ENCODE results near the gene BCL6.
A peak's percentile ranks its signal among the peaks of the same experiment; 100 is the strongest.

The BCL6 gene

DNA sequence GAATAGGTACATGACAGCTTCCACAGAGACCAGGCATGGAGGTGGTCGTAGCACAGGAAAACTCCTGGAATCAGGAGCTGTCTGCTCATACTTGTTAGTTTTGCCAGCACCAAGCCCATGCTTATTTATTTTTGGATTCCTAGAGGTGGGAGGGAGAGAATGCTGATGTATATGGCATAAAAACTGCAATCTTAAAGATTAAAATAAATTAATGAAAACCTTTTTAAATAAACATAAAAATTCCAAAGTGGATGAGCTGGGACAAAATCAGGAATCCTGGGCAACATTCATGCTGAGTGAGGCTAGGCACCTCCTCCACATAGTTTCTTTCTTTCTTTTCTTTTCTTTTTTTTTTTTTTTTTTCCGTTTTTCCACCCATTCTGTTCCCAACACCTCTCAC lies 14.3 kb upstream of the BCL6 start:
- no peak for DNase-seq

DNA sequence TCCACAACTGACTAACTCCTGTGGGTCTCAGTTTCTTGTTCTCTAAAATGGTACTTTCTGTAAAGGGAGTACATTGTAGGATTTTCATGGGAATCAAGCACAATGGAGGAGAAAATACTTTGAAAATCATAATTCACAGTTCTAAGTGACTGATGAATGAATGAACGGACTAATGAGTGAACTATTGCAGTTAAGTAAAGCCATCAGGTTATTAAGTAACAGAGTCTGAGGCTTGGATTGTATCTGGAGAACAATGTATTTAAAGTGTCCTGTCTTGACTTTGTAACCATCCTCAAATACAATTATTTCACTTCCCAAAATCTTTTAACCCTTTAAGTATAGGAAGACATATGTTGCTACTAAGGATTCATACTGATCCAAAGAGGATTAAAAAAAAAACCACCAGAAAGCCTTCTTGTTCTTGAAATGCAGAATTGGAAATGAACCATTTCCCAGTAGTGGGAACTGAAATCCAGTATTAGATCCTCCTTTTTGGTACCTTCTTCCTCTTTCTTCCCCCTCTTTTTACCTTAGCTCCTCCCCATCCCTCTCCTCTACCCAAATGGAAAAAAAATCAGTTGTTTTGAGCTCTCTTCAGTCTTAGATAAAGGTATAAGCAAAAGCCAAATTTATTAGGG lies 13.2 kb upstream of the BCL6 start:
- peak in 1 of 2 donors; percentile 40 for DNase-seq

DNA sequence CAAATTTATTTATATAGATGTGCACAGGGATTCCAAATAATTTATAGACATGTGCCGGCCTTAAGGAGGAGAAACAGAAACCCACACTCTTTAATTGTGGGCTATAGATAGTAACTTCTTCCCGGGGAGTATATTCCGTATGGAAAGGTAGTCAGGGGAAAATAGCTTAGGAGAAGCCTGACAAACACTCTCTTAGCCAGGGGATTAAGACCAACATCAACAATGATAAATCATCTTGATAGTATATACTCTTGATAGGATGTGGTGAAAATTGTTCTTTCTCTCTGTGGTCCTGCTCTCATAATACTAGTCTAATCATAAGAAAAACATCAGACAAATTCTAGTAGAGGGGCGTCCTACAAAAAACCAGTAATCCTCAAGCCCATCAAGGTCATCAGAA lies 8.2 kb upstream of the BCL6 start:
- DNase-seq = no peak

DNA sequence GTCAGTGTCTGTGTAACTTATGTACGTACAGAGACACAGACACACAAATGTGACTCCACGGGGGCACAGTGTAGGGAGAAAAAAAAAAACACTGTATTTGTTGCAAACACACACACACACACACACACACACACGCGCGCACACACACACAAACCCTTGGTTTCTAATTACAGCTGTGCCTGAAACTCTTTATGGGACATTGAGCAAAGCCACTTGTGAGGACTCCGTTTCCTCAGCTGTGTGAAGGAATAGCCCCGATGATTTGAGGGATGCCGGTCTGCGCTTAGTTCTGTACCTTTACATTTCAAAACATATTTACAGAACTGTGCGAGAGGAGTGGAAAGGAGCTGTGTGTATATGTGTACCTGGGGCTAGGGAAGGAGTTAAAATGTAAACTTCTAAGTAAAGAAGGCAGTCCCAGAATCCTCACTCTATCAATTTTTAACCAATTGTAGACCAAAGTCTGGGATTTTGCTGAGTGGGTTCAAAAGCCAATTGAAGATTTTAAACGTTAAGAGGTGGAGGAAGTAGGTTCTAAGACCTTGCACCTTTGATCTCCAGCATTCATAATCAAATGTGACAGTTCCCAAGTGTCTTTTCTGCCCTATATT lies 5.3 kb upstream of the BCL6 start:
- no peak for DNase-seq

DNA sequence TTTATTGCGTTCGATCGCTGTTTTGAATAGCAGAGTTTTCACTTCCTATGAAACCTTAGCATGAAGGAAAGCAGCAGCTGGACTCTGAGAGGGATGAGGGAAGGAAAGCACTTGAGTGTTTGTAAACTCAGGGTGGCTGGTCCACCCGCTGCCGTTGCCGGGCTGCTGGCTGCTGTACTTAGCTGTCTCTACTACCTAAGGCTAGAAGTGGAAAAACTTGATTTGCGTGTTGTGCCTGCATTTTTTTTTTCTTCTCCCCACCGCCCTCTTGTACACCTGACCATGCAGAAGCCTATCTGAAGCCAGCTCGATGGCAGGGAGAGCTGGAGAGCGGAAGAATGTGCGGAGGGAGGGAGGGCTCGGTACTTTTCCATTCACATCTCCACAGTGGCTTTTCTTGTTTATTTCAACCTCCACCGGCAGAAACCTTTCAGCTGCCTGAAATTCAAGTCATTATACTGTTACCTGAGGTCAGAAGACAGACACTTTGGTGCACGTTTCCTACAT lies 4.8 kb upstream of the BCL6 start:
- no peak for DNase-seq

DNA sequence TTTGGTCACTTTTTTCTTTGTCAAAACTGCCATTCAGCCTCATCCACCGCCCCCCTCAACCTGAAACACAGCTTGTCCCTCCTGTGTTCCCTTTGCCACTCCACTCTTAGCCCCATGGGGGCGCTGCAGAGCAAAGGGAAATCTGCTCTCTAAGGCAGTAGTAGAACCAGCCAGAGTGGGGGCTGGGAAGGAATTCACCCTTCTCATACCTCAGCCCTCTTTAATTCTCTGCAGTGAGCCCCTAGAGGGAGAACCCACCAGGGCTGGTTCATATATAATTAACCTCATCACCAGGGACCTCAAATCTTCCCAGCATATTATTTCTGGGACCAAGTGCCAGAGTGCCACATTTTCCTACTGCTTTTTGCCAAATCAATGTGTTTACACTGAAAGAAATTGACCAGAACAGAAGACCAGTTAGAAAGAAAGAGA lies 2.8 kb upstream of the BCL6 start:
- peak; percentile 86 to 89 for DNase-seq

DNA sequence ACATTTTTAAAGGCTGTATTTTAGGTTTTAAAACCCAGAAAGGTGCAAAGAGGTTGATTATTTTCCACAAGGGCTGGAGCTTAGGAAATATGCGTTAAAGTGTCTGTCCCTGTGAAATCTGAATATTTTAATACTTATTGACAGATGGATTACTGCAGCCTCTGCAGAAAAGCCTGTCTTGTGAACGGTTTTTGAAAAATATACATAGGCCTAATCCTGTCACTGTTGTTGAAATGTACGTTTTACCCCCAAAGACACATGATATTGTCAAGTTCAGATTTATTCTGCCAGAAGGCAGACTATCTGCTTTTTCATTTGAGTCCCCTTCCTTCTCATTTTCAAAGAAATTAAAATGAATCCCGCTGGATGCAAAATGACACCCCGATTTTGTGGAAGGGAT lies 2.2 kb upstream of the BCL6 start:
- DNase-seq = peak in 1 of 2 donors; percentile 13

DNA sequence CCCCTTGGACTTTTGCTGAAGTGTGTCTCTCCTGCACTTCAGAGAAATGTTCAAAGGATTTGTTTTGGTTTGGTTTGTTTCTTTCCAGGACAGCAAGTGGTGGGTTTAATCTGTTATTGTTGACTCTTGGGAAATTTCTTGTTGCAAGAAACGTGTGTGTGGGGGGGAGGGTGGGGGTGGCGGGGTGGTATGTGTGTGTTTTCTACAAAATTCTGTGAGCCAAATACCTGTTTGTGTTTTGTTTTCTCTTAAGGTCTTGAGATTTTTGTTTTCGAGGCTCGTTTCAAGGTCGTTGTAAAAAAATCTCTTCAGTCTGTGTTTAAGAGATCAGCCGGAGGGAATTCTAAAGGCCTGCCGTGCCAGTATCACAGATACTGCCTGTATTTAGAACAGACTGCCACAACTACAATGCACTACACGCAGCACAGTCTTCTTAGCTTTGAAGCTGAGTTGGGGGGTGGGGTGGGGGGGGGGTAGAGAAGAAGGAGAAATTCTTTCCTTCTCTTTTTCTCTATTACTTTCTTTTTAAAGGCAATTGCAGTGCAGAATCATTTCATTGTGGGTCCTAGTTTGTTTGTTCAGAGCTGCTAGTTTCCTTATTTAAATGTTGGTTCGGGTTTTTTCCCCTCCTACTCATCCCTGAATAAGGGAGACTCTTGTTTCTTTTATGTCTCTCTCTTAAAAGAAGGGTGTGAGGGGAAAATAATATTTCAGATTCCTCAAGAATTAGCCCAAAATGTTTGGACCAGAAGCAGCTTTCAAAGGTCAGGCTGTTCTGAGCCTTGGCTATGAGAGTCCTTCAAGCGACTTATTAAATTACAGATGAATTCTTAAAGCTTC lies 1.4 kb upstream of the BCL6 start:
- peak; percentile 51 to 57 for DNase-seq

DNA sequence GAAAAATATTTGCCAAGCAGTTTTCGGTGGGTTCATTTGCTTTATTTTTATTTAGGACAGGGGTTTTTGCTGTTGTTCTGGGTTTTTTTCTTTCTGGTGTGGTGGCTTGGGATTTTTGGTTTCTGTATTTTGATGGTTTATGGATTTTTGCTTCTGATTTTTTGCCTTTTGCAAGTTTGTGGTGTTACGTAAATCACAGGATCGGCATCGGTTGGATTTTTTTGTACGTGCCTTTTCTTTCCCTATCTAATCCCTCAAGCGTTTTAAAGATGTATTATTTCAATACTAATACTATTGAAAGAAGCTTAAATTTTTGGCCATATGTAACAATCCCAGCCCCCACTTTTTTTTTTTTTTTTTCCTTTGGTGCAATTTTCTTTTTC lies 782 bp upstream of the BCL6 start:
- peak in 1 of 2 donors; percentile 19 for DNase-seq

DNA sequence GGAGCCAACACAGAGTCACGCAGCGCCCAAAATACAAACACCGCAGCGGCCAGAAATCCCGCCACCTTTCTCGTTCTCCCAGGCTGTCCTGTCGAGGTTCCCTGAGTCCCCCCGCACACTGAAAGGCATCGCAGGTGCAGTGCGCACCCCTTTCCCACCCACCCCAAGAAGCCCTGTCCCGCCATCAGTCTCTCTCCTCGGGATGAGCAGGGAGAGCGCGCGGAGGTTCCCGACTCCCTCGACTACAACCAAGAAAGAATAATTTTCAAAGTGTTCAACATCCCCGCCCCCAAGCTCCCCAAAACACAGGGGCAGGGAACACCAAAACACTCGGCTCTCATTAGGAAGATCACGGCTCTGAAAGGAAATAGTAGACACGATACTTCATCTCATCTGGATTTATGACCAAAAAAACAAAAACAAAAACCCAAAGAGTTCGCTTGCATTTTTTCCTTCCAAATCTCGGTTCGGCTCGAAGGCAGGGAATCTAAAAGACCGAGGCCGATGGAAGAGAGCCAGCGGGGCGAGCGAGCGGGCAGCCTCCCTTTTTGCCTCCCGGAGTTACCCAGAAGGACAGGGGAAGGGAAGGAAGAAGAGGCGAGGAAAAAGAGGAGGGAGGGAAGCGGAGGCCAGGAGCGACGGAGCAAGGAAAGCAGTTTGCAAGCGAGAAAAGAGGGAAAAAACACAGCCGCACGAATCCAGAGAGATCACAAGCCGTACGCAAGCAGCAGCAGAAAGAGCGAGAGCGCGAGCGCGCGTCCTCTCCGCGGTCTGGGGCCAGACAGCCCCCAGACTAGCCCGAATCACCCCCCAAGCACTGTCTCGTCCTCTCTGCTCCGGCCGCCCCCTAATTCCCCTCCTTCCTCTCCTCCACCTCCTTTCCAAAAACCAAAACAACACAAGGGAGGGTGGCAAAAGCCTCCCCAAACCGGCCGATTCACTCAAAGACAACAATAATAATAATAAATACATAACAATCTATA lies 808 bp downstream of the BCL6 start:
- DNase-seq = peak; percentile 63 to 69

DNA sequence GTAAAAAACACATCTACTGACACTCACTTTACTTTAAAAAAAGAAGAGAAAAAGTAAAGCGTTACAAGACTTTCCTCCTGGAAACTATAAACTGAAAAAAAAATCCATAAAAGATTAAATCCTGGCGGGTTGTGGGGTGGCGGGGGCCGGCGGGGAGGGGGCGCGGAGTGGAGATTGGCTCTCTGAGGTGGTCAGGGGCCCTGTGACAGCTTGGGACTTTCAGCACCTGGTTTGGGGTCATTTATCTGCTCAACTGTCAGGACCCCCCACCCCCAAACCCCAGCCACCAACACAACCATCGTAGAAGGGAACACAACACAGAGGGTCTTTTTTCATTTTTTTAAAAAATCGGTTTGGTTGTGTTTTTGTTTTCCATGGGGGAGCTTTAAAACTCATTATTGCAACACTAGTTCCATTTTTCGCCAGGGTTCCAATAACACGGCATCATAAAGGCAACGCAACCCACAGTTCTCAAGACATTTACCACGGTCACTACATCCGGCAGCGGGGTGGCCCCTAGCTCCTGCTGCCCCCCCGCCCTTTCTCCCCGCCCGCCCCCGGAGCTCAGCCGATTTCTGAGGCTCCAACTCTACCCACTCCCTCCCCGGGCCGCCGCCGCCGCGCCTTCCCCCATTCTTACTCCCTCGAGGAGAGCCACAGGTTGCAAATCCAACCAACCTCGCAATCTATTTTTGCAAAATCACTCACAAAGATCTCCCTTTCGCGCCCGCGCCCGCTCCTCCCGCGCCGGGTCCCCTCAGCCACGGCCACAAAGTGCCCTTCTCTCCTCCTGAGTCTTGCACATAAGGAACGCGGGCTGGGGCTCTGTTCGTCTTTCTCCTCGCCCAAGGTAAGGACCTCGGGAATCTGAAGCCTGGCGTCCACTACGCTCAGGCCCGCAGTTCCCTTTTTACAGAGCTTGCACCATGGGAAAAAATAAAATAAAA lies 1.8 kb downstream of the BCL6 start:
- peak; percentile 92 to 93 for DNase-seq

DNA sequence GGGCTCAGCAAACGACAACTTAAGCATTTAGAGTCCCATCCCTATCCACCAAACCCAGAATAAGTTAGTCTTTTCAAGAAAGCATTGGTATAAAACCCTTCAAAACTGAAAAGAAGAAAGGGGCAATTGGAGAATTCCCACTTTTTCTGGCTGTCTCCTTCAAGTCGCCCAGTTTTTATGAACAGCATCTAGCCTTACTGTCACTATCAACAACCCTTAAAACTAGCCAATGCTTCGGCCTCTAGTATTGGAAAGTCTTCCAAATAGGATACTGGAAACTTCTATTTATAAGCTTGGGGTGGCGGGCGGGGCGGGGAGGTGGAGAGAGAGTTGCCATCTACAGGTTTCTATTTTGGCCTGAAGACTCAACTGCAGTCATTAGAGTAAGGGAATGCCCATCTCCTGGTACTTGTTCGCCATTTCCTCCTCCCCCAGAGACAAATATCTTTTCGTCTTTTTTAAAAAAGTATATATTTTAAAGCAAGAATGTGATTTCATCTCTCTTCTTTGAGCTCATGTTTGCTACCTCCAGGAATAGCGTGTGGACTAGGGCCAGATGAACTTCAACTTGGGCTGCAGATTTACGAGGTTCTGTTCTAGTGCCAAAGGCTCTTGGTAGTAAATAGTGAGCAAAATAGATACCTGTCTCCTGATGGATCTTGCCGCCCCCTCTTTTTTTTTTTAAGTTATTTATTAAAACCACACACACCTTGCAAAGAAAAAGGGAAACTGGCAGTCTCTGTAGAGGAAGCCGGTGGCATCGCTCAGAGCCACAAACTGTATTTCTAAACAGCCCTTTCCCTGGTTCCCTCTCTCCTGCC lies 2.7 kb downstream of the BCL6 start:
- peak; percentile 49 to 57 for DNase-seq

DNA sequence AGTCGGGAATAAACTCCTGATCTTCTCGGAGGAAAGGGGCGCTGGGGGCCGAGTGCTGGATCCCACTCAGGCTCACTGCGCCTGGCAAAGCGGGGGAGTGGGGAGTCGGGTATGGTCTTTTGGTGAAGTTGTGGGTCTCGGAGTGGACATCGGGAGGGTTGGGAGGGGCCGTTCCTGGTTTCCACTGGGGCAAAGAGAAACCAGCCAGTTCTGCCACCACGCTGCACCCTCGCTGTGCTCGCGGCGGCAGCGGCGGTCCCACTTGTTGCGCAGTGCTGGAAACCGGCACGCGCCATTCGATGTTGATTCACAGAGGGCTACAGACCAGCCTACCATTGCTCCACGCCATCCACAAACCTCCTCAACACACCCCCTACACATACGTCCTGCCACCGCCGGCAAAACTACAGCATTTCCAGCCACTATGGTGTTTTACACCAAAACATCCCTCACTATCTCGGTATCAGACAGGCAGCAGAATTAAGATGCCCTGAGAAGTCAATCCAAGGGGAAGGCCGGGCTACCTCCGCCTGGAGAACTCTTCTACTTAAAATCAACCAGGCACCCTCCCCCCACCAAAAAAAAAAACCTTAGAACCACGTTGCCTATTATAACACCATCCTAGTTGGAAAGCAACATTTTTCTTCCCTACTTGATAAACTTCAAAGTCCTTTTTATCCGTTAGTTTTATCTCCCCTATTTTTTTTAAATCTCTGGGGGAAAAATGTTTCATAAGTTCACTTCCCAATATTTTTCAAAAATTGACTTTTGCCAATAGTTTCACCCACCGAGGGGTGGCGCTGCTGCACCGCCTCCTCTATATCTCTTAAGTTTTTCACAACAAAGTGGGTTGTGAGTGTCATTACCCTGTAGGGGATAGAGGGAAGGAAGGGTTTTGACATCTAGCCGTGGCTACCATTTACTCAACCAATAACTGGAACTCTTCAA lies 3.6 kb downstream of the BCL6 start:
- peak; percentile 96 for DNase-seq

DNA sequence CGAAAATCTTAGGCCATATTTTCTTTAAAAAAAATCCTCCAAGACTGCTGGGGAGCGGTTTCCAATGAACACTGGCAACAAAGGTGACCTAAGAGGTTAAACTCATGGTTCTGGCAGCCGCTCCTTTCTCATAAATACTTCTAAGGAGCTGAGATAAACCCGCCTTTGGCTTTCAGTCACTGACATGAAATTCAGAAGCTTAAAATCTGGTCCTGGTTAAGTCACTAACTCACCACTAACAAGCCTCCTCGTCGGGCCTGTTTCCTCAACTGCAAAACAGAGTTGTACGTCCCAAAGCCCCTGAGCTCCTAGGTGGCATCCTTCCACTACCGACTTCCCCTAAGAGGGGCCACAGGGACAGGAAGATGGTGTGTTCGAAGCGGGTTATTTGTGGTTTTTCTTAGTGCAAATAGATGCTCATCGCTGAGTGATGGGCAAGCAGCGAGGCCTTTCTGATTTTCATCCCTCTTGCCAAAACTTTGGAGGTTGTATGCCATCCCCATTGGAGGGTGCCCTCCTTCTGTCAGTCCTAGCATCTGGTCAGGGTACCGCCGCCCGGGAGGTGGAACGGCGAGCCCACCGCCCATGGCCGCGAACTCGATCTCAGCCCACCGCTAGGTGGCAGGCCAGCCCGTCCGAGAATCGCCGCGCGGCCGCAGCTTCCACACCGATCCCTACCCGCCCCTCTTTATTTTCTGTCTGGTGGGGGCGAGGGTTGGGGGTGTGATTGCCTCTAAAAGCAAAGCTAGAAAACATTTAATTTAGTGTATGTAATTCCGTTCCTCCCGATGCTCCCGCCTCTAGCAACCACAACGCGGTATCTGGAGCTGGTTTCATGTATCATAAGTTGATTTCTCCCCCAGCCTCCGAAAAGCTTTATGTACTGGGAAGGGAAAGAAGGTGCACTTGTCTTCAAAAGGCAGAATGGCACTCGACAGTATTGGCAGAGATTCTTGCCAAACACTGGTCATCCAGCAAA lies 4.6 kb downstream of the BCL6 start:
- peak; percentile 60 to 74 for DNase-seq

DNA sequence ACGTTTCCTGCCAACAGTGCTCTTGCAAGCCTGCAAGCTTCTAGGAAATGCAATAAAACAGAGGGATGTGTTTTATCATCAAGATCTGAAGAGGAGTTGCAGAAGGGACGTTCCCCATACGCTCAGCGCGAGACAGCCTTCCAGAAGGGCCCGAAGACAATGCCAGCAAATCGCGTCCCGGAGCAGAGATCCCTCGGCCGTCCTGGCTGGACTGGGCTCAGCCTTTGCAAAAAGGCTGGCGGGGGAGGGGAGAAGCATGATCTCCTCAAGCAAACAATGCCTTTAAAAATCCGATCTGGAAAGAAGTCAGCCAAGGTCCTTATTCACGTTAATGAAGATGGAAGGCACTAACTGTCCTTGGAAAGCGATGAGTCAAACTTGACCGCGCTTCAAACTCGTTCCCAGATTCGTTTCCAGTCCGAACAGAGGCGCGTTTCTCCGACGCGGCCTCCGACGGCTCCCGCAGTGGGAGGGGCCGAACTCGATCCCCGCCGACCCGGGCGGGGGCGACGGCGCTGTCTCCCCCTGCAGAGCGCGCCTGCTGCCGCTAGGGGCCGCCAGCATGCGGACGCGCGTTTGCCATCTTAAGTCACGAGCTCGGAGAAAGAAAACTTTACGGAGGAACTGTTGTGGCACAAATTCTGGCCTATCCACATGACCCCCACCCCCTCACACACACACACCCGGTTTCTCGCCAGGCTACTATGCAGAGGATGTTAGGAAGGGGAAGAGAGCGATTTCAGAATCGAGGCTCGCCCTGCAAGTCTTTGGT lies 5.5 kb downstream of the BCL6 start:
- DNase-seq = peak; percentile 98

DNA sequence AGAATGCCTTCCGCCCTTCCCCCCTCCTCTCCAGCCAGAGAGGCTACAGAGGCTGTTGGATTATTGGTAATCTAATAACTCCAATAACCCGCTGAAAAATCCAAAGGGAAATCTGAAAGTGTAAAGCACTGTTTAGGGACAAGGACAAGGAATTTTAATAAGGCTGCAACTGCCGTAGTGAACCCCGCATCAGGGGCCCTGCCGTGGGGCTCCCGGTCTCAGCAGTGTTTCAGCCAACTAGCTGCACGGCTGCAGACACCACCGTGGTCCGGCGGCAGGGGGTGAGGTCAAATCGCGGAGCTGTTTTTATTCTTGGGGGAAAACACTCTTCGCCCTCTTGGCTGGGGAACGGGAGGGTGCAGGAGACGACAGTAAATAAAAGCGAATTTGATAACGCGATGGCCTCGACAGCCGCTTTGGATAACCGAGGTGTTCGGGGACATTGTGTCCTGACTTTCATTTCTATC lies 6.1 kb downstream of the BCL6 start:
- no peak for DNase-seq
